GM18517 (cell line): ENCODE measurements around the gene TMEM144.

Experiments used
- ATAC-seq: cut with Tn5 transposase; IDR thresholded peaks from one replicate; pipeline ENCODE4 v1.9.1; 2021; ENCODE audit warnings: mild to moderate bottlenecking, moderate library complexity; ENCODE audit not compliant: unreplicated experiment

The TMEM144 gene

DNA sequence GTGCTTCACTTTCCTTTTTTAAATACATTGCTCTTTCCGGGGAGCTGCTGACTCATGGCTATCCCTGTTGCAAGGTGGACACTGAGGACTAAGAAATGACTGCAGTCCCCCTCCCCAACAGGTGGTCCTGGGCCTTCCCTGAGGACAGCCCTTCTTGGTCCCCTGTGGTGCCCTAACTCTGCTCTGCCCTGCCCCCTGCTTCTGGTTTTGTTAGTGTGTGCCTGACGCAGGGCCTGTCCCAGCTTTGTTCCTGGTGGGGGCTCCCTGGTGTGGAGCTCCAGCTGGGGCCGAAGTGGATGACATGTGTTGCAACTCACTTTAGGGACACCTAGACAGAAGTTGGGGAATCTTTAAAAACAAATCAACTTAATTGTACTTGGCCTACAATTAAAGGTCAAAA, 81.9 kb downstream of the TMEM144 start:
- no peak for ATAC-seq

DNA sequence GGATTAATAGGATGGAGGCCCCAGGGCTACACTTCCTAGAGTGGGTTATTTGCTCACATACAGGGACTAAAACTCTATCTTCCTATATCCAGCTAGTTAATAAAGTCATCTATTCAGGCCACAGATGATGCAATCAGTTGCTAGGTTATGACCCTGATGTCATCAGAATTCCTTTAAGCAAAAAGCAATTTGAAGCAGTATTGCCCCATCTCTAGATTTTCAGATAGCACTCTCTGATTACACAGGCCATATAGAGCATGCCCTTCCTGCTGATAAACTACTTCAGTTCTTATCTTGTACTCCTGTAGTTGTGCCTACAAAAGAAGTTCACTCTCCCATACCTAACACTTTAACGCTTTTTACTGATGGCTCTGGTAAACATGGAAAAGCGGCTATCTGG, 84.8 kb downstream of the TMEM144 start:
- ATAC-seq = no peak

DNA sequence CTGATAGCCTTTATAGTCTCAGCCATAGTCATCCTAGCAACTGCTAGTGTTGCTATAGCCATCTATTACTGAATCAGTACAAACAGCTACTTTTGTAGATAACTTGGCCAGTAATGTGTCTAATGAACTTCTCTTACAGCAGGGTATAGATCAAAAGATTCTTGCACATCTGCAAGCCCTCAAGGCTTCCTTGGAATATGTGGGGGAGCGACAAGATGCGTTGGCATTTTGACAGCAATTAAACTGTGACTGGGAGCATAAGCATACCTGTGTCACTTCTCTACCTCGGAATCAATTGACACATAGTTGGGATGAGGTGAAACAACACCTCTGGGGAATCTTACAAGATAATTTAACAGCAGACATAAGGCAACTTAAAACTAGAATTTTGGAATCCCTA, 87.6 kb downstream of the TMEM144 start:
- no peak for ATAC-seq

DNA sequence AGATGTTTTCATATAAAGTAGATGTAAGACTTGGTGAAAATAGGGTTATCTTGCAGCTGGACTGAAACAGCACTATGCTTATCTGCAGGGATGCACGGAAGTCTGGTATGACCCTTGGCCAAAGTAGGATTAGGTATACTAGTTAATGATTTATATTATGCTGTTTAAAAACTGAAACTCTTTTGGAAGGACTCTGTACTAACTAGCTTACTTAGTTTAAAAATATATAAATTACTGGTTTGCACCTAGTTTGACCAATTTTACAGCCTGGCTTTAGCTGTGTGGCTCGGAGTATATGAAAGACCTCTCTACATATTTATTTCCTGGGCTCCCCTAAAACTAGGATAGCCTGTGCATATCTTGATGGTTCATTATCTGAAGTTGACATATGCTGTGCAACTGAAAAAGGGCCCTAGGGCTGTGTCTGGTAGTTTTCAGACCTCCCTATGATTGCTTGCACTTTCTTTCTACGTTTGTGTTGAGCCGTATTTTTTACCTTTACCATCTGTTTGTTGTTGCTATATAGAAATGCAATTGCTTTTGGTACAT, 89.2 kb downstream of the TMEM144 start:
- ATAC-seq = no peak

DNA sequence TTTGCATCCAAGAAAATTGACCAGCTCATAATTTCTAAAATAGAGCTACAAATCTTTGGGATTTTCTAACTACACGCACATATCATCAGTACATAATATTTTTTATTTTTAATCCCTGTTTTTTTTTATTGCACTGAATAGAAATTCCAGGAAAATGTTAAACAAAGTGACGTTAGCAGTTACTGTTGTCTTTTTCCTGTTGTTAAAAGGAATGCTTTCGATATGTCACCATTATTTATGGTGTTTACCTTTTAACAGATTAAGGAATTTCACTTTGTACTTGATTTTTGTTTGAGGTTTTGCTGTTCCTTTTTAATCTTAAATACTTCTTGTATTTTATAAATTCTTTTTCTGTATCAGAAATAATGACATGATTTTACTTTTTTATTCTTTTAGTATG, 89.7 kb downstream of the TMEM144 start:
- ATAC-seq = no peak

DNA sequence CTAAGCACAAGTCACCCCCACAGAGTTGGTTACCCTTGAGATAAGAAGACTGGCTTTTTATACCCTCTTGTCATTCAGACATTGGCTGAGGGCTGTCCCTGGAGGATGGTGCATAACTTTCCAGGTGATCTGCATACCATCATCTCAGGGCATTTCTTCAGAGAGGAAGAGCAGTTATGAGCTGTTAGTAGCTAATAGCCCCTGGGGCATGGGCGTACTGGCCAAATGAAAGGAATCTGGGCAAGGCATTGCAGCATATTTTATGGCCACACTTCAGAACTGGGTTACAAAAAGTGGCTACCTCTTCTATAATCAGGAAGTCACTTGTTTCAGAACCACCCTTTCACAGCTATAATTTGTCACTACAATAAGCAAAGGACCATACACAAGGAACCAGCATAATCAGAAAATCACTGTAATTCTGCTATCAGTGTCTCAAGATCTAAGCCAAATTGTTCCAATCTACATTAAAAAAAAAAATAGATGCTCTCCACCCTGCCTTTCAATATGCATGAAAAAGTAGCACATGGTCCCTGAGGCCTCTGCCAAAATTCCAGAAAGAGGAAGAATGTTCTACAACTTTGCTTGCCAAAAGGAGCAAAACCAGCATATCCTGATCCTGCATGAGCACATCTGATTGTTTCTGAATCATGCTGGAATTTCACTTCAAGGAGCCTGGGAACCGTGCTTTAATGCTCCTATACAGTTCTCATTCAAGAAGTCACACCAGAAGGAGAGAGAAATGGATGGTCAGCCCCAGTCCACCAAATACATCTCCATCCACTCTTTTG, 92.0 kb downstream of the TMEM144 start:
- no peak for ATAC-seq

DNA sequence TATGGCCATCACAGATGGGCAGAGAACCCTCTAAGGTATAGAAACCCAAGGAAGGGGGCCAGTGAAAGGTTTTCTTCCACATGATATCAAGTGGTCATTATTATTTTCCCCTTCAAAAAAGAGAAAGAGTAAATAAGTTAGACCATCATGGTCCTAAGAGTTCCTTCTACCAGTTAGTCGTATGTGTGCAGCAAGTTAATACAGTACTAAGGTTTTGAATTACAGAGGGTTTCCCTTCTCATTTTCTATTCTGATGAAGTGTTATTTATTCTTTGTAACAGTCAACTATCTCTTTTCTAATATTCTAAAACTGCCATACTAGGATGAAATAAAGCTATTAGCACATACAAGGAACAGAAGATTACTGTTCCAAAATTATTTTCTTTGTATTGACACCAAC, 94.4 kb downstream of the TMEM144 start:
- ATAC-seq = no peak
